GM12872 (cell line): ENCODE measurements around the gene TNIP1.

Experiments used
- TF ChIP-seq, protein P1 (sequence below): IDR thresholded peaks from 3 replicates; pipeline ENCODE4 v1.5.1; 2011; ENCODE audit warnings: low read depth, mild to moderate bottlenecking, low read length, moderate library complexity; ENCODE audit not compliant: insufficient read depth

The TNIP1 gene

DNA sequence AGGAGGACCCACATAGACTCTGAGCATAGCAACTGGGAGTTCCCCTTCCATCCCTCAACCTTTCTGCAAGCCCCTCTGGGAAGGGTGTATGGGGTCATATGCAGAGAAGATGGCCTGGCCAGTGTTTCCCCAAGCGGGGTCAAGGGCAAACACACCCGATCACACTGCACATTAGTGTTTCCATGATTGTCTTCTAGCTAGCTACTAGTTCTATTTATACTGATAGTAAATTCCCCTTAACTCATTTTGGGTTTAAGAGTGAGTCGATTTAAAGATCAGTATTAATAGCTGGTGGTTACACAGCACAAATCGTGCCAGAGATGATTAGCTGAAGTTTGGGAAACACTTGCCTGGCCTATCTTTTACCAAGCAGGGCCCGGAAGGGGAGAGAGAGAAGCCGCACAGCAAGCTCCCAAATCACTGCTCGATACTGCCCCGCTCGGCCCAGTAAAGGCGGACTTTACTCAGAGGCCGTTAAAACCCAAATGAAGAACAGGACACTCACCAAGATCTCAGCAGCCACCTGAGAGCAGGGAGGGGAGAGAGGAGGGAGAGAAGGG is 29.4 kb upstream of the TNIP1 start:
- TF ChIP-seq, protein P1, sequence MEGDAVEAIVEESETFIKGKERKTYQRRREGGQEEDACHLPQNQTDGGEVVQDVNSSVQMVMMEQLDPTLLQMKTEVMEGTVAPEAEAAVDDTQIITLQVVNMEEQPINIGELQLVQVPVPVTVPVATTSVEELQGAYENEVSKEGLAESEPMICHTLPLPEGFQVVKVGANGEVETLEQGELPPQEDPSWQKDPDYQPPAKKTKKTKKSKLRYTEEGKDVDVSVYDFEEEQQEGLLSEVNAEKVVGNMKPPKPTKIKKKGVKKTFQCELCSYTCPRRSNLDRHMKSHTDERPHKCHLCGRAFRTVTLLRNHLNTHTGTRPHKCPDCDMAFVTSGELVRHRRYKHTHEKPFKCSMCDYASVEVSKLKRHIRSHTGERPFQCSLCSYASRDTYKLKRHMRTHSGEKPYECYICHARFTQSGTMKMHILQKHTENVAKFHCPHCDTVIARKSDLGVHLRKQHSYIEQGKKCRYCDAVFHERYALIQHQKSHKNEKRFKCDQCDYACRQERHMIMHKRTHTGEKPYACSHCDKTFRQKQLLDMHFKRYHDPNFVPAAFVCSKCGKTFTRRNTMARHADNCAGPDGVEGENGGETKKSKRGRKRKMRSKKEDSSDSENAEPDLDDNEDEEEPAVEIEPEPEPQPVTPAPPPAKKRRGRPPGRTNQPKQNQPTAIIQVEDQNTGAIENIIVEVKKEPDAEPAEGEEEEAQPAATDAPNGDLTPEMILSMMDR = 0 out of 3 replicates have a peak, but pooled peaks have one; percentile 21

DNA sequence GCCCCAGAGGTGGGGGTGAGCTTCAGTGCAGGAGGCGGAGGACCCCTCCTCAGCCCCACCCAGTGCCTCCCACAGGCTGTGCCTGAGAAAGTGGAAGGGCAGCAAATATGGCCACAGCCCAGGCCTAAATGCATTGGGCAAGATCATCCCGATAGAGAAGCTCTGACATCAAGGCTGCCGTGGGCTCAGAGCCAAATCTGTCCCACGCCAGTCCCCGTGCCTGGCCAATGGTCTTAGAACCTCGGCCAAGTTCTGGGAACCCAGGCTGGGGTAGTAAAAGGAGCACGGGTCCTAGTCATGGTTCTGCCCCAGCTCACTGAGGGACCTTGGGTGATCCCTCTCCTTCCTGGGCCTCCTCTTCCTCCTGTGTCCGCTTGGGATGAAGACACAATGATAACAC is 27.7 kb upstream of the TNIP1 start:
- TF ChIP-seq, protein P1 = no peak

DNA sequence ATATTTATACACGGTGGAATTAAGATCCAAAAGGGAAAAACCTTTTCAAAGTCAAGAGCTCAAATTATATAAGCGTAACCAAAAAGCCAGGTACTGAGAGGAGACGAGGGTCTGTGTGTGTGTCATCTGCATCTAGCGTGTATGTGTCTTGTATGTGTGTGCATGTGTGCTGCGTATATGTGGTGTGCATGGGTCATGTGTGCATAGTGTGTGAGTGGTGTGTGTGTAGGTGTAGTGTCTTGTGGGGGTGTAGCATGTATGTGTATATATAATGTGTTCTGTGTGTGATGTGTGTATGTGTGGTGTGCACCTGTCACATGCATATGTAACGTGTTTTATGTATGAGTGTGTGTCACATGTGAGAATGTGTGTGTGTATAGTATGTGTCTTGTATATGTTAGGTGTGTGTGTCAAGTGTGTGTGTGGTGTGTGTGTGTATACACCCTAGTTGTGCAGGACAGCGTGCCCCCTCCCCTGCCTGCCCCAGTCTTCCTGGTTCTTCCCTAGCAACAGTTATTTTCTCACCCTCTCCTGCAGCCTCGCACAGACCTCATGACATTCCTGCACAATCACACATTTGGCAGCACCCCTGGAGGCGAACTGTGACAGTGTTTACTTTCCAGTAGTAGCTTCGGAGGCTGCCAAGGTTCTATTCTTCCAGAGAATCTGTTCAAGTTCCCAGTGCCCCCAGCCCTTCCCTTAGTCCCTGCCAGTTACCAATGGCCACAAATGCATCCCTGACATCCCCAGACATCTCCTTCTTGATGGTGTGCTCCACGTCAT is 27.1 kb upstream of the TNIP1 start:
- TF ChIP-seq, protein P1 = no peak

DNA sequence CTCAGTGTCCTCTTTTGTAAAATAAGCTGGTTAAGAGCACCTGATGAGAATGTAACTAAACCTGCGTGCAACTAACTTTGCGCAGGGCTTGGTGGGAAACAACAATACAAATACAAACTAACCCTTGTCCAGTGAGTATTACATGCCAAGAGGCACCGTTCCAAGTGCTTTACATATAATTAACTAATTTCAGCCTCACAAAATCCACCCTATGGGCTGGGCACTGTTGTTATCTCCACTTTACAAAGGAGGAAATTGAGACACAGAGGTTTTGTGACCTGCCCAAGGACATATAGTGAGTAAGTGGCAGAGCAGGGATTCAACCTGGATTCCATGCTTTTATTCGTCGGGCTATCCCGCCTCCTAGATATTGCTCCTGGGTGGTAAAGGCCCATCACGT is 26.2 kb upstream of the TNIP1 start:
- TF ChIP-seq, protein P1 = no peak

DNA sequence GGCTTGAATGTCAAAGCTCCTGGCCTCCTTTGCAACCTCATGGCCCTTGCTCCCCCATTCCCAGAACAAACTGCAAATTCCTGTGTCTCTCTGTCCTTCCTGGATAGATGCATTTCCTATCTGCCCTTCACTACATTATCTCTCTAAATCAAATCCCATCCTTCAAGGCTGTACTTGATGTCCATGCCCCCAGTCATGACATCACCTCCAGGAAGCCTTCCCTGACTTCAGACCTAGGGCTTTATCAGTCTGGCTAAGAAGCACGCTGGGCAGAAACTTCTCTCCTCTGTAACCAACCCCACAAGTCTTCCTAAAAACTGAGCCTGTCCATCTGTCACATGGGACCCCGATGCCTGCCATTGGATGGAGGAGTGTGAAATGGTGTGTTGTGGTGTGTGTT is 25.7 kb upstream of the TNIP1 start:
- TF ChIP-seq, protein P1 = no peak

DNA sequence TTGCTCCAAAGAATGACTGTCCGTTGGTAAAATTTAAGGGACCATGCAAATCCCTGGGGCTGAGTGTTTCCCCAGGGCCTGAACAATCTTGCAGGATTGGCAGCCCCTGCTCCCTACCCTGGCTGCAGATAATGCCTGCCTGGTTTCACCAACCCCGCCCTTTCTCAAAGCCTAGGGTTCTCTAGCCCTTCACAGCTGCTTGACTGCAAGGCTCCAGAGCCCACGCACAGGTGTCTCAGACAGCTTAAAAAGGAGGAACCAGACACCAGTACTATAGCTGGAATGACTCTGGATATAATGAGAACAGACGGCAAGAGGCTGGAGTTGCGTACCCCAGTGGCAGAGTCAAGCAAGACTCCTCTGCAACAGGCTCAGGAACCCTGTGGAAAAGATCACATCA is 25.2 kb upstream of the TNIP1 start:
- TF ChIP-seq, protein P1 = no peak

DNA sequence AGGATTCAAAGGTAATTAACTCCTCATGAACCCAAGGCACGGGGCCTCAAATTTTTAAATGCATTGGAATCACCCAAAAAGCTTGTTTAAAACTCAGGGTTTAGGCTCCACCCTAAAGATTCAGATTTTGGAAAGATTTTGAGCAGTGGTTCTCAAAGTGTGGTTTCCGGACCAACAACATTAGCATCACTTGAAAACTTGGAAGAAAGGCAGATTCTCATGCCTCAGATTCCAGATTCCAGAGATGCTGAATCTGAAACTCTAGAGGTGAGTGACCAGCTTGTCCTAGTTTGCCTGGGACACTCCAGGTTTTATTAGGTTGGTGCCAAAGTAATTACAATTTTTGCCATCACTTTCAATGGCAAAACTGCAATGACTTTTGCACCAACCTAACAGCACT is 24.7 kb upstream of the TNIP1 start:
- TF ChIP-seq, protein P1 = no peak
